GM20431 (cell line): ENCODE data around the gene ZBTB18.

Experiments
- in situ Hi-C: fragments of 300-500 bp; cut with MseI, MboI; formaldehyde crosslinking; loops from one replicate; pipeline ENCODE4 v1.15.0; 2020; ENCODE audit warnings: low sequenced_read_pairs; ENCODE audit not compliant: unreplicated experiment

Gene ZBTB18

DNA sequence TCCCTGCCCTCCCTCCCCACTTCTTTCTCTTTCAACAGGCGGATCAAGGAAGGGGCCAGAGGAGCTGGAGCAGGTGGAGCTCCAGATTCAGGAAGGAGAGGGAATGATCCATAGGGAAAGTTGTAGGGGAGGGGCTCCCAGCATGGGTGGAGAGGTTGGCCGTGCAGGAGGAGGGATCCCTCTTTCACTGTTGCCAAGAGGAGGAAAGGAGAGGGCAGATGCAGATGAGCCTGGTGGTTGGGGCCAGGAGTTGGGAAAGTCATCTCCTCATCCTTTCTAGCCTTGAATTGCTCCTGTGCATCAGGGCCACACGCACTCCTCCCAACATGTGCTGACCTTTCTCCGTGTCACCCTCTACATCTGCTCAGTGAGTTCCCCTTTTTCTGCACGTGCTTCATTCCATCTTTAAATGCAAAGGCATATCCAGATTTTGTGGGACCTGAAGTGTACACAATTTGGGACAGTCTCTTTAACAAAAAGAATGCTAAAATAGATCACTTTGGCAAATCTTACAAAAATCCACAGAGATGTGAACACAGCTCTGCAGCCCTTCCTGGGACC lies 32.4 kb downstream of the ZBTB18 start:
- in situ Hi-C loops, result no loop called here

DNA sequence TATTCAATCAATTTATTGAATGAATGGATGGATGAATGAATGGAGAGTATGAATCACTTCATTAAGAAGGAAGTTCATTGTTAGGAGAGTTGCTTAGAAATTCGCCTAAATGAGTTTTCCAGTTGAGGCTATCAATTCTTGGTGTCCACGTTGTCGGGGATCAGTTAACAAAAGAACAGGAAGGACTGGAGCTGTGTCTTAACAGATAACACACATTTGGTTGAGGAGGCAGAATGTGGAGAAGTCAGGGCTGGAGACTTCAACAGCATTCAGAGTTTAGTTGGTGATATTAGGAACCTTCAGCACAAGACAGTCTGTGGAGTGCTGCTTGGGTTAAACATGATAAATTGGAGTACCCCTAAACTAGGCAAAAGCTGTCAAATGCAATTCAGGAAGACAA lies 33.7 kb downstream of the ZBTB18 start:
- in situ Hi-C loops, result no loop called here

DNA sequence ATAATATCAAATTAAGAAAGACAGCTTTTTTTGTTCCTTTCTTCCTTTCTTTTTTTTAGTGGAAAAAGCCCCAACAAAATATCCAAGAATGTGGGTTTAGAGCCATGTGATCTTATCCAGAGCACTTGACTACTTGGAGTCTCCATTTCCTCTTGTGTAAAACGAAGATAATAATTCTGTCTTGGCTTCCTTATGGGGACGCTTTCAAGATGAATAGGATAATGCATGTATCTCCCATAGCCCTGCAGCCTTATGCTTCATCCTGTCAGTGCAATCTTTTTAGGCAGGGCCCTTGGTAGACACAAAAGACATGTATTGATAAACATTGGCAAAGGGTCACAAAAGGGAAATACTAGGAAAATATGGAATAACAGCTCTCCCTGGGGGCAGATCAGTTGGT lies 34.8 kb downstream of the ZBTB18 start:
- in situ Hi-C loops, result no loop called here

DNA sequence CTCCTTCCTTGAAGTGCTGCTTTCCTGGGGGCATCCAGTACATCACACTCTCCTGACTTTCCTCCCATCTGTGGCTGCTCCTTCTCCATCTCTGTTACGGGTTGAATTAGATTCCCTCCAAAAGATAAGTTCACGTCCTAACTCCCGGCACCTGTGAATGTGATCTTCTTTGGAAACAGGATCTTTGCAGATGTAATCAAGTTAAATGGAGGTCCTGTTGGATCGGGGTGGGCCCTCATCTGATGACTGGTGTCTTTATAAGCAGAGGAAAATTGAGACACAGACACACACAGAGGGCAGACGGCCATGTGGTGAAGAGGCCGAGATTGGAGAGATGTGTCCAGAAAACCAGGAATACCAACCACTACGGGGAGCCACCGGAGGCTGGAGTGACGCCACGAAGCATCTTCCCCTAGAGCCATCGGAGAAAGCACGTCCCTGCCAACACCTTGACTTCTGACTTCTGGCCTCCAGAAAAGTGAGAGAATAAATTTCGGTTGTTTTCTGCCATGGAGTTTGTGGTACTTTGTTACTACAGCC lies 36.0 kb downstream of the ZBTB18 start:
- in situ Hi-C loops, result no loop called here

DNA sequence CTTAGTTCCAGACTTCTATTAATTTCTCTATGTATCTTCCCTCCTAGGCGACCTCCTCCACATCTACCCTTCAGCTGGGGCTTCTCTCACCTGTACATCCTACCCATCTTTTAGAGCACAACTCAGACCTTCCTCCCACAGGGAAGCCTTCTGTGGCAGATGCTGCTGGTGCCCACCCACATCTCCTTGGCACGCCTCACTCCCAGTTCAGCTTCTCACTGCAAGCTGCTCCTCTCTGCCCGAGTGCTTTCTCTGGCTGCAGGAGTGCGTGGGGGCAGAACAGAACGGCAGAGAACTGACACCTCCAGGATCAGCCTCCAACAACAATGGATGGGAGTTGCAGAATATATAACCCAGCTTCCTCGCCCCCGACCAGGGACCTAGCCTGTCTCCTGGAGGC lies 36.5 kb downstream of the ZBTB18 start:
- in situ Hi-C loops, result no loop called here

DNA sequence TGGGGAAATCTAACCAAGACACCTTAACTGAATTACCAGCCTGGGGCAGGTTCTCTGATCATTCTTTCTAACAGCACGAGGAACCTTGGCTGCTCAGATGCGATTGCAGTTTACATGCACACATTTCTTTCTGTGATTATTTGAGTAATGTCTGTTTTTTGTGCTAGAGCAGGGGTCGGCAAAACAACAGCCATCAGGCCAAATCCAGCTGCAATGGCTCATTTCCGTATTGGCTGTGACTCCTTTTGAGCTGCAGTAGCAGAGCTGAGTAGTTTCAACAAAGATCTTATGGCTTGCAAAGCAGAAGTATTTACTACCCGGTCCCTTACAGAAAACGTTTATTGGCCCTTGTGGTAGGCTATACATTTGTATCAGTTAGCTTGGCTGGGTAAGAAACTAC lies 37.1 kb downstream of the ZBTB18 start:
- in situ Hi-C loops, result no loop called here

DNA sequence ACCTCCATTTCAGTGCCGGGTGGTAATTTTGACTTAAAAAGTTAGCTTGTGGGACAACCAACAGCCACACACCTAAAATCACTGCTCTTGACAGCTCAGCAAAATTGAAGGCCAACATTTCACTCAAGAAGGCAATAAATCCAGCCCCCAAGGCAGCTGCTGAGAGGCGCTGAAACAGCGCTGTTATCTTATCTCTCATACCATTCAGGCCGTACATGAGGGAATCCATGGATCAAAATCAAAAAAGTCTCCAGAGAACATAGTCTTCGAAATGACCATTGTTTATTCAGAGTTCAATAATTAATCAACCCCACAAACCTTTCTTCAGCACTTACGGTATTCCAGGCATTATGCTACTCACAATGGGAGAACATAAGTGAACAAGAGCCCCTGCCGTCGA lies 38.5 kb downstream of the ZBTB18 start:
- in situ Hi-C loops, result no loop called here

DNA sequence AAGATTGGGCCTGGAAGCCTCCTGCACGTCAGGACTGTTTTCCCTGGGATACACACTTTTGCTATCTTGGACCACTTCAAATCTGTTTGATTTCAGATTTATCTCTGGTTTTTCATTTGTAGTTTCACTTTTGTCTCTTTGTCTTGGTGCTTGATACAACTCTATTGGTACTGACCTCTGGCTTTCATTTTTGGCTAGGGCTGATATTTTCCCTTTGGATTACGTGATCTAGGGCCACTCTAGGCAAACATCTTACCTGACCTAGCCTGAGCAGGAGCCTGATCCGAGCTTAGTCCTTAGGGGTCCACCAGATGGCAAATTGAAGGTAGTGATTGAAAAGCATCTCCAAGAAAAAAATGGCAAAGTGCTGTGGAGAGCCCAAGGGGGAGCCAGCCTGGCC lies 39.6 kb downstream of the ZBTB18 start:
- in situ Hi-C loops, result no loop called here

DNA sequence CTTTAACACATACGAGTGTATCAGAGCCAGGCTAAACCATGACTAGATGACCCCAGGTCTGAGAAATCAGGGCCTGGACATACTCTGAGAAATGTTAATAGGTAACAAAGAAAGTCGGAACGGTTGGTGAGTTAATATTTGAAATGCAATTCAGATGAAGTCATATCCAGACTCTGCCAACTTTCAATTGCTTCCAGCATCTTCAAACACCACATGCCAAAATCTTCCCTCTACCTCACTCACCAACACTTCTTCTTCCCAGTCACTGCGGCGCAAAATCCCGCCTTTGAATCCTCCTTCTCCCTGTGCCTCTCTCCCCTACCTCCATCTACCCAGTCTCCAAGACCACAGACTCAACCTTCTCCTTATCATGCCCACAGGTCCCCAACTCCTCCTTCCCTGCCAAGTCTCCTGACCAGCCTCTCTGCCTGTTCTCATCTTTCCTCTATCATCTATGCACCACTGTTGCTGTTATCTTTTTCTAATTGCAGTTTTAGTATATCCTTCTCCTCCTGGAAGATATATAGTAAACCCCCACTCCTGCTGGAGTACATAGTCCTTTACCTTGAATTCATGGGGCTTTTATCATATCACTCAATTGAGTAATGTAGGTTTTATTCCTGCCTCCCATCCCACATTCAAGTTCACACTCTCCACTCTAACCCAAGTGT lies 41.3 kb downstream of the ZBTB18 start:
- in situ Hi-C loops, result no loop called here

DNA sequence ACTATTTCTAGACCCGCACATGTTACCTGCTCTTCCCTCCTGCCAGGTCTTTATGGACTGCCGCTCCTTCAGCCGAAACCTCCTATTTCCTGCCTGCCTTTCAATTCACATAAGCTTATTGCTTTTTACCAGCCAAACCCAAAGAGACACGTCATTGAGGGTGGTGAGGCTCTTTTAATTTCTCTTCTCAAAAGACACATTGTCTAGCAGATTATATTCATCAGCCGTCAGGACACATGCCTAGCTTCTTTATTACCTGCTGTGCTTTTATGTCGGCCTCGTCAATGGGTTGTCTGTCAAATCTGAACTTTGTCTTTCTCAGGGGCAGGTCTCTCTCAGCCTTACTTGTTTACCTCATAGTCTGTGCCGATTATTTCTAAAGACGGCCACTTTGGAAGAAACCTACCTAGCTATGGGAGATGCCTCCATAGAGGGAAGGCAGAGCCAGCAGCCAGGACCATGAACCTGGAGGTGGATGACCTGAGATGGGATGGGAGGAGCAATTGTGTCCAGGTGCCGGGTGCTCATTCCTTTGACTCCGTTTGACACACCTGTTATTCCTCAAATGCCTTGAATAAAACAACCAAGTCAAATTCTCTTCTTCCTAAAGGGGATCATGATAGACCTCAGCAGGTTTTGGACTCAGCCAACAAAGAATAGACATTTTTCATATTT lies 42.0 kb downstream of the ZBTB18 start:
- in situ Hi-C loops, result no loop called here

DNA sequence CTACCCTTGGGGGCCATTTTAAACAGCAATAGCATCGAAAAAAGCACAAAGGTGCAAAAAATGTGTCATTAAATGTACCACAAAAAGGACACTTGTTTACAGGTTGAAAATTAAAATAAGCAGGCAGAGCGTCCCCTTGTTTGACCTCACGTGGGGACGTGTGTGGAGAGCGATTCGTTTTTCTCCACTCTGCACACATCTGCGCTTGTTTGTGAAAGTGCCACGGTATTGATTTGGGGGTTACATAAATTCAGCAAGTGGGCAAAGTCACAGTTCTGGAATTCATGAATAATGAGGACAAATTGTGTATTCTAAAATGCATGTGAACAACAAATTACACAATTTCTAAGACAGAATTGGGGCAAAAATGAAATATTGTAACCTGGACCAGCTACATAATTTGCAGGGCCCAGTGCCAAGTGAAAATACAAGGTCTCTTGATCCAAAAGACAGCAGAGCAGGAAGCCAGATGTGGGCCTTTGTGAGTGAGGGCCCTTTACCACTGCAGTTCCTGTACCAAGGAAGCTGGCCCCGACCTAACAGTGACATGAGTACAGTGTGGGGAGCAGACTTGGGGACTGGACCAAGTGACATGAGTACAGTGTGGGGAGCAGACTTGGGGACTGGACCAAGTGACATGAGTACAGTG lies 43.9 kb downstream of the ZBTB18 start:
- in situ Hi-C loops, result no loop called here

DNA sequence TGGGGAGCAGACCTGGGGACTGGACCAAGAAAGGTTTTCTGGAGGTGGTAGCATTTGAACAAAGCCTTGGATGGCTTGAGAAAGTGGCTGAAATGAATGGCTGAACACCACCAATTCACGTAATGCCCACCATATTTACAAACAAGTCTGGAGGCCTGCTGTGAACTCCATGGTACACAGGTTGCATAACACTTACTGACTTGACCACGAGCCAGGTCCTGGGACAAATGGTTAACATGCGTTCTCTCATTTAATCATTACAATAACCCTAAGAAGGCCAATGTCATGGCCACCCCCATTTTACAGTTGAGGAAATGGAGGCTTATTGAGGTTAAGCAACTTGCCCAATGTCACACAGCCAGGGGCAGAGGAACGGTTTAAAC lies 44.4 kb downstream of the ZBTB18 start:
- in situ Hi-C loops, result no loop called here

DNA sequence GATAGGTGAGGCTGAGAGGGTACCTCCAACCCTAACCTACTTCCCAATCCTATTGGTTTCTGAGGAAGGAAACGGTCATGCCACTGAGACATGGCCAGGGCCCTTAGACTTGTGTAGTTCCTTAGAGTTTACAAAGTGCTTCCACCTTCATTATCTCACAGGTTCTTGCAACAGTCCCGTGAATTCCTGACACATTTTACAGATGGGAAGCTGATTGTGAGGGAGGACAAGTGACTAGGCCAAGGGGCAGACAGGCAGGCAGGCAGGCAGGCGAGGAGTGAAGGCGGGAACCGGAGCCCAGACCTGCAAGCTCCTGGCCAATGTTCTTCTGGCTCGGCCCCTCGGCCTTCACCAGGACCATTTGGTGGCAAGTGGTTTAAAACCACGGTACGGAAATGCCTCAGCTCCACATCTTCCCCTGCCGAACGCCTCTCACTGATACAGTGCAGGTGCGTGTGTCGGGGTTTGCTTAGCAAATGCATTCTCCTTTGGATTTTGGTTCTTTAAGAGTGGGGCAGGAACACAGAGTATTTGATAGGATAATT lies 45.1 kb downstream of the ZBTB18 start:
- in situ Hi-C loops, result no loop called here

DNA sequence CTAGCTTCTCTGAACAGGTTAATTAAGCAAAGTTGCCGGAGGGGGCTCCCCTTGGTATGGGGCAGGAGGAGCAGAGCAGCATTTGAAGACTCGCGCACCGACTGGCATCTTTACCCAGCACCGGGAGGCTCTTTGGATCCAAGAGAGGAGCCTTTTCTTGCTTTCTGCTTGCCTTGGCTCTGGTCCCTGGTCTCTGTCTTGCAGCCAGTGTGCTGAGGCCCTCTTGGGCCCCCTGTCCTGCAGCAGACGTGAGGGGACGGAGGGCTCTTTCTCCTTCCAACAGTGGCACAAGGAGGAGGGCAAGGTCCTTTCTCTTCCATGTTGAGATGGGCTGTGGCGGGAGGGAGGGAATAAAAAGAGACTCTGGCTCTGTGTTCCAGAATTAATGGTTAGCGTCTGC lies 45.6 kb downstream of the ZBTB18 start:
- in situ Hi-C loops, result no loop called here

DNA sequence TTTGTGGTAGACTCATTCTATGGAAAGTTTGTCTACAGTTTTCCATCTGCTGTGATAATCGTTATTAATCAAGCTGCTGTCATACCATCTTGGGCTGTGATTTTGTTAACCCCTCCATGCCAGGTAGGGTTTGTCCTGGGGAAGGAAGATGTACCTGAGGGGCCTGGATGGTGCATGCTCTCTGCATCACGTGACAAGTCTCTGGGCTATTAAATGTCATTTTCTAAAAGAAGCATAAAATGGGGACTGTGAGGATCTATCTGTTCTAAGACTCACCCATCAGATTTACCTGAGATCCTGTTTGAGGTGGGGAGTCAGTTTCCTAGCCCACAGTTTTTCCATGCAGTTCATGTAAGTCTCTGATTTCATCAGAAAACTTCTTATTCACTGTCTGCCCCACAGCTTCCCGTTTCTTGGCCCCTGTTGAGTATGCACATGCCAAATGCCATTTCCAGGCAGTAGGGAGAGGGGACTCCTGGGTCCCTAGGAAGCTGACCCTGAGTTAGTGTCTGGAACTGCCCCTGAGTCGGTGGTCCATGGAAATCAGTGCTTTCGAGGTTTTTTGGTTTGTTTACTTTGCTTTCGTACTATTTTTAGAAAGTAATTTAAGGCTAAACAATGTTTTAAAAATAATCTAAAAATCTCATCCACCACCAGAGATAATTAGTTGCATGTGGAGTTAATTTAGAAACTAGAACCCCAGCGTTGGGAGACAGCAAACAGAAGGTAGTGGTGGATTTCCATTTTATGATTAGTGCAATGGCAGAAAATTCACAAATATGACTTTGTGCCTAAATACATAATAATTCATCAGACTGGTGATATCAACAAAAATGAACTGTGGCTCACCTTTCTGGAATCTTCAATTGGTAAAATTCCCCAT lies 46.7 kb downstream of the ZBTB18 start:
- in situ Hi-C loops, result no loop called here

DNA sequence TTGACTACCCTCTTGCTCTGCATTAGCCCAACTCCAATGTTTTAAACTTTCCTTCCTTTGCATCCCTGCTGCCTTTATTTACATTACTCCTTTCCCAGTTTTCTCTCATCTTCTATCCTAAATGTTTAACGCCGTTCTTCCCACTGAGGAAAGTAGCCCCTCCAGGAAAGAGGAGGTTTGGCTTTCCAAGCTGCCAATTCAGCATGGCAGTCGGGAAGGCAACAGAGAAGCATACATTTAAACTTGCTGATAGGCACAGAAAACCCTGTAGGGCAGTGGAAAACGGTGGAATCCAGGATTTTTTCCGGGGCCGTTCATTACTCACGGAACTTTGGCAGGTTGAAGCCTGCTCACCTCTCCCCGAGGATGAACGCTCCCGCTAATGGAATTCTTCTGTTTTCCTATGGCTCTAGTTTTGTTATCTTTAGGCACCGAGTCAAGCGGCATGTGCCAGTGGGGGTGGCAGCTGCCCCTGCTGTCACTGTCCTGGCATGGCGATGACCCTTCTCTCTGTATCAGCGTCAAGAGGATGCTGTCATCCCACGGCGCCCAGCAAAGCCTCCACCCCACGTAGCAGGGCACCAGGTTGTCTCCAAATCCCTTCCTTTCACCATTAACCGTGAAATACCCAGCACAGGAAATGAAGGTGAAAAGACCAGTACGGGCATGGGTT lies 48.3 kb downstream of the ZBTB18 start:
- in situ Hi-C loops, result no loop called here

DNA sequence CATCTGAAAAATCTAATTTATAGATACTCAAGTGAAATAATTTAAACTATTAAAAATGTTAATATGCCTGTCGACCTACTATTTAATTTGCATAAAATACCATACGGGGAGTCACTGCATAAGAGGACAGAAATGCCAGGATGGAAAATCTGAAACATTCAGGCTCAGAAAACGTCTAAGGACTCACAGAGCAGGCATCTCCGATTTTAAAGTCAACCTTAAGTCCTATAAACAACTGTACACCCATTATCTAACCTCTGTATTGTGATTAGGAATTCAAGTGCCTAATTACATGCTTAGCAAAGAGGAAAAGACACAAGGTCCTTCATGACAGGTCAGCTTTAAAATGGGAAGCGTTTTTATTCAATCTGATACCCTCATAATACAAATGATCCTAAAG lies 49.2 kb downstream of the ZBTB18 start:
- in situ Hi-C loops, result no loop called here

DNA sequence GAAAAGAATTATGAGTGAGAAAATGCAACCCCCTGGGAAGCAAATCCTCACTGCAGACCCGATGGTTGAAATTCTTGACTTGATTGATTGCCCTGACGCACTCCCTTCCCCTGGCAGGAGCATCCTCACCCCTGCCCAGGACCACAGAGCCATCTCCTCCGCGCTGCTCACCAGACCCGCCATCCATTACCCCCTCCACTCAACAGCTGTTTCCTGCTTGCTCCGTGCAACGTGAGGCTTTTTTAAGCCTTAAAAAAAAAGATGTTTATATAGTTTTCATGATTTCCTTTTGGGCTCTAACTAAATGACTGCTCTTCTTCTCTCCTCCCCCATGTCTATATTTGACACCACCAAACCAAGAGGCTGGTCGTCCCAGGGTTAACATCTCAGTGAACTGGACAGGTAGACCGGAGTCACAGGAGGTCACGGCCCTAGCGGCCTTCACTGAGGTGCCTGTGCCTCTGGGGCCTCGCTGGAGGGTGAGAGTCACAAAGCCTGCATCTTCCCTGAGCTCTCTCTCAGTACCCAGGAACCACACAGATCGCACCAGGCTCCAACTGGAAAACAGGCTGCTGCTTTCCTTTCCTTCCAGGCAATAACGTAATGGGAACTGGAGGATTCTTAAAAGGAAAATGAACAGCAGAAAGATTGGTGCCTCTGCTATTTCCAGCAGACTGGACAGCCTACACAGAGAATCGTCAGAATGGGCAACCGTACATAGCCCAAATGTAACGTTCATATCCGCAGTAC lies 49.8 kb downstream of the ZBTB18 start:
- in situ Hi-C loops, result no loop called here

DNA sequence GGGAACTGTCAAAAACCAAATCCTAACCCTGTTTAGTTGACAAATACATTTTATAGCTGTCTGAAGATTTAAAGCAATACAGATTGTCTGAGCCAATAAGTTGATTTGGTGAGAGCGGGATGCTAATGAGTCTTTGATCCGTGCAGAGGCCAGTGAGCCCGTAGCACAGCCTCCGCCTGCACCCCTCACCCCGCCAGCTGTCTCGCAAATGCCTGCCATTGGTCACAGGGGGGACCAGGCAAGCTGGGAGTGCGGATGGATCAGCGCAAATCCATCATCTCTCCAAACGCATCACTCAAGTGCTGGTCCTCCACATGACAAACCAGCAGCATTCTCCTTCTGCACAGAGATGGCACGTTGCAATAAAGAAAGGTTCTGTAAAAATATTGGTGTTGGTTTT lies 51.0 kb downstream of the ZBTB18 start:
- in situ Hi-C loops, result no loop called here
